HUES48 (cell line): Measurements from ENCODE around the gene STUB1.
"Not testable (repeated sequence)": the region's sequence is repeated elsewhere in the genome, so short reads cannot be mapped to it uniquely, and the experiment has no call there.

Experiments
- H3K27ac ChIP-seq: one replicate; pipeline ENCODE4 v1.7.0; 2013; ENCODE audit warnings: low read depth, low read length, inconsistent platforms
- H3K27me3 ChIP-seq: 2 replicates; pipeline ENCODE4 v1.6.1; 2013; ENCODE audit warnings: mild to moderate bottlenecking, low read length; ENCODE audit not compliant: control insufficient read depth, insufficient read depth
- H3K36me3 ChIP-seq: 2 replicates; pipeline ENCODE4 v1.6.1; 2013; ENCODE audit warnings: low read length; ENCODE audit not compliant: control insufficient read depth, insufficient read depth
- H3K4me1 ChIP-seq: 2 replicates; pipeline ENCODE4 v1.6.1; 2013; ENCODE audit warnings: mild to moderate bottlenecking, low read length; ENCODE audit not compliant: control insufficient read depth, insufficient read depth
- H3K4me3 ChIP-seq: 2 replicates; pipeline ENCODE4 v1.5.1; 2013; ENCODE audit warnings: mild to moderate bottlenecking, low read depth, low read length
- H3K9ac ChIP-seq: 2 replicates; pipeline ENCODE4 v1.6.1; 2013; ENCODE audit warnings: mild to moderate bottlenecking, low read depth, low read length, moderate library complexity
- H3K9me3 ChIP-seq: 2 replicates; pipeline ENCODE4 v1.6.1; 2013; ENCODE audit warnings: low read length; ENCODE audit not compliant: control insufficient read depth, insufficient read depth

The STUB1 gene

GRCh38 chr16:710500-711075 is 30.4 kb downstream of the STUB1 start:
- Histone ChIP-seq H3K4me3 (no peak overlapping the region), H3K9ac (no peak overlapping the region), H3K27me3 (peaks cover 53% of the 10 kb centered on the region), H3K36me3 (no peaks in the 10 kb centered on the region), H3K4me1 (peaks cover 2% of the 10 kb centered on the region; the same call in 1 of the 2 replicates), H3K27ac (no peak overlapping the region), H3K9me3 (no peaks in the 10 kb centered on the region)

GRCh38 chr16:711084-711483 is 30.9 kb downstream of the STUB1 start:
- H3K27me3 ChIP-seq: peaks cover 56% of the 10 kb centered on the region
- H3K36me3 ChIP-seq: no peaks in the 10 kb centered on the region
- H3K4me1 ChIP-seq: peaks cover 6% of the 10 kb centered on the region; the same call in 1 of the 2 replicates
- no peak overlapping the region for H3K9ac ChIP-seq
- no peaks in the 10 kb centered on the region for H3K9me3 ChIP-seq
- no peak overlapping the region for H3K4me3 ChIP-seq
- H3K27ac ChIP-seq: no peak overlapping the region

- Histone ChIP-seq H3K36me3 (no peaks in the 10 kb centered on the region), H3K4me1 (peaks cover 11% of the 10 kb centered on the region), H3K27ac (no peak overlapping the region), H3K4me3 (no peak overlapping the region), H3K9me3 (no peaks in the 10 kb centered on the region), H3K9ac (no peak overlapping the region), H3K27me3 (peaks cover 53% of the 10 kb centered on the region)
These were observed 31.5 kb downstream of the STUB1 start for GRCh38 chr16:711548-712320.

- H3K27me3 ChIP-seq: peaks cover 43% of the 10 kb centered on the region
- not testable (repeated sequence) for H3K27ac ChIP-seq, H3K9ac ChIP-seq, H3K36me3 ChIP-seq, H3K4me3 ChIP-seq, H3K9me3 ChIP-seq
- H3K4me1 ChIP-seq: peaks cover 11% of the 10 kb centered on the region
These were observed 32.6 kb downstream of the STUB1 start for GRCh38 chr16:712740-713250.

- Histone ChIP-seq H3K4me1 (peaks cover 14% of the 10 kb centered on the region), H3K9ac (no peak overlapping the region), H3K36me3 (no peaks in the 10 kb centered on the region), H3K4me3 (no peak overlapping the region), H3K27me3 (peaks cover 38% of the 10 kb centered on the region), H3K27ac (no peak overlapping the region), H3K9me3 (no peaks in the 10 kb centered on the region)
These were observed 33.9 kb downstream of the STUB1 start for GRCh38 chr16:714079-714478.

- Histone ChIP-seq H3K4me1 (peaks cover 21% of the 10 kb centered on the region), H3K27ac (no peak within 1 kb of the TSS), H3K4me3 (peak within 1 kb of the TSS; percentile 71), H3K9ac (no peak within 1 kb of the TSS), H3K36me3 (no peaks in the 10 kb centered on the region), H3K9me3 (no peaks in the 10 kb centered on the region), H3K27me3 (peaks cover 32% of the 10 kb centered on the region)
These were observed 34.6 kb downstream of the STUB1 start, which contains the start of gene METRN for GRCh38 chr16:714558-715476. METRN (plus strand) TSS chr16:715118; CDS start chr16:715290, 172 bp downstream.

GRCh38 chr16:715477-716199 is 35.4 kb downstream of the STUB1 start:
- Histone ChIP-seq H3K27ac (no peak overlapping the region), H3K9ac (no peak overlapping the region), H3K4me1 (peaks cover 23% of the 10 kb centered on the region), H3K9me3 (no peaks in the 10 kb centered on the region), H3K4me3 (peak overlapping the region; percentile 71), H3K36me3 (no peaks in the 10 kb centered on the region), H3K27me3 (peaks cover 32% of the 10 kb centered on the region)

GRCh38 chr16:716200-716568 is 36.0 kb downstream of the STUB1 start:
- Histone ChIP-seq H3K4me1 (peaks cover 23% of the 10 kb centered on the region), H3K9ac (no peak overlapping the region), H3K4me3 (peak overlapping the region; percentile 71), H3K9me3 (no peaks in the 10 kb centered on the region), H3K36me3 (no peaks in the 10 kb centered on the region), H3K27ac (no peak overlapping the region), H3K27me3 (peaks cover 32% of the 10 kb centered on the region)

GRCh38 chr16:716768-717325 is 36.6 kb downstream of the STUB1 start:
- H3K9me3 ChIP-seq: no peaks in the 10 kb centered on the region
- peaks cover 23% of the 10 kb centered on the region for H3K4me1 ChIP-seq
- no peaks in the 10 kb centered on the region for H3K36me3 ChIP-seq
- peaks cover 32% of the 10 kb centered on the region for H3K27me3 ChIP-seq
- H3K9ac ChIP-seq: no peak overlapping the region
- no peak overlapping the region; the same call in 1 of the 2 replicates for H3K4me3 ChIP-seq
- H3K27ac ChIP-seq: no peak overlapping the region
